AG09309 (cell line): ENCODE results near the gene ATG4D.

Experiments
- DNase-seq: peaks from one replicate; pipeline ENCODE4 v3.0.0-alpha.2; 2010; ENCODE audit warnings: low read depth
- H3K4me3 ChIP-seq: 2 replicates; pipeline ENCODE4 v1.5.1; 2011; ENCODE audit warnings: mild to moderate bottlenecking, low read depth, low read length, moderate library complexity; ENCODE audit not compliant: control insufficient read depth
- CTCF ChIP-seq: IDR thresholded peaks from 2 replicates; pipeline ENCODE4 v1.5.1; 2011; ENCODE audit warnings: mild to moderate bottlenecking, low read depth, low read length, inconsistent platforms; ENCODE audit not compliant: insufficient read depth, control insufficient read depth; ENCODE audit errors: missing control alignments

The ATG4D gene

GRCh38 chr19:10514211-10515145 lies 29.2 kb upstream of the ATG4D start:
- DNase-seq: no peak
- no peak for TF ChIP-seq CTCF
- no peak overlapping the region for H3K4me3 ChIP-seq

- DNase-seq: no peak
- TF ChIP-seq CTCF: no peak
- H3K4me3 ChIP-seq: no peak overlapping the region
Observed at GRCh38 chr19:10516064-10516385, 27.7 kb upstream of the ATG4D start.

DNA sequence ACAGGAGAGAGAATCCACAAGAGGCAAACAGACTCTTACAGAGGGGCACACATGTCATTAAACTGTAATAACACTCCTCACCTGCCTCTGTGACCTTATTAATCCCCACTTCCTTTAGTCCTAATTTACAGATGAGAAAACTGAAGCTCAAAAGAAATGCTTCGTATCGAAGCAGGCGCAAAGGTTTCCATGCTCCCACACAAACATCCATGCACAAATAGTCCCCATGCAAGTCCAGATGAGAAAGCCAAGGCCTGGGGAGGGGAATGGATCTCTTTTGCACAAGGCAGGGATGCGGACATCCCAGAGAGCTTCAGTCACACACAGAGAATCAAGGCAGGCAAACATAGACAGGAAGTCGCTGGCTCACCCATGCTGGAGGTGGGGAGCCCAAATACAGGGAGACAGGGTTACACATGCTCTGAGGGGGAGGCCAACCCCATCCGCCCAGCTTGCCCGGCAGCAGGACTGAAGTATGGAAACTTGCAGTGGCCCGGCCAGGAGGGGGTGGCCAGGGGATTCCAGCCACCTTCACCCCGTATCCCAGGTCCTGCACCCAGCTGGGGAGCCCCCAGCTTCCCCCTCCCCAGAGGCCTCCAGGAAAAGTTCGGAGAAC lies 26.9 kb upstream of the ATG4D start:
- DNase-seq: no peak
- no peak for TF ChIP-seq CTCF
- H3K4me3 ChIP-seq: peak overlapping the region; percentile 41

- DNase-seq: no peak
- peak within 1 kb of the TSS; percentile 41 for H3K4me3 ChIP-seq
- TF ChIP-seq CTCF: no peak
Observed at GRCh38 chr19:10517361-10517759, 26.3 kb upstream of the ATG4D start, which contains the start of gene S1PR5. Gene S1PR5, minus strand, starts transcription at chr19:10517447. Its CDS starts 2,436 bp downstream, at chr19:10515011.

GRCh38 chr19:10517760-10518443 lies 25.8 kb upstream of the ATG4D start:
- DNase-seq: no peak
- no peak for TF ChIP-seq CTCF
- H3K4me3 ChIP-seq: peak overlapping the region; percentile 41

DNA sequence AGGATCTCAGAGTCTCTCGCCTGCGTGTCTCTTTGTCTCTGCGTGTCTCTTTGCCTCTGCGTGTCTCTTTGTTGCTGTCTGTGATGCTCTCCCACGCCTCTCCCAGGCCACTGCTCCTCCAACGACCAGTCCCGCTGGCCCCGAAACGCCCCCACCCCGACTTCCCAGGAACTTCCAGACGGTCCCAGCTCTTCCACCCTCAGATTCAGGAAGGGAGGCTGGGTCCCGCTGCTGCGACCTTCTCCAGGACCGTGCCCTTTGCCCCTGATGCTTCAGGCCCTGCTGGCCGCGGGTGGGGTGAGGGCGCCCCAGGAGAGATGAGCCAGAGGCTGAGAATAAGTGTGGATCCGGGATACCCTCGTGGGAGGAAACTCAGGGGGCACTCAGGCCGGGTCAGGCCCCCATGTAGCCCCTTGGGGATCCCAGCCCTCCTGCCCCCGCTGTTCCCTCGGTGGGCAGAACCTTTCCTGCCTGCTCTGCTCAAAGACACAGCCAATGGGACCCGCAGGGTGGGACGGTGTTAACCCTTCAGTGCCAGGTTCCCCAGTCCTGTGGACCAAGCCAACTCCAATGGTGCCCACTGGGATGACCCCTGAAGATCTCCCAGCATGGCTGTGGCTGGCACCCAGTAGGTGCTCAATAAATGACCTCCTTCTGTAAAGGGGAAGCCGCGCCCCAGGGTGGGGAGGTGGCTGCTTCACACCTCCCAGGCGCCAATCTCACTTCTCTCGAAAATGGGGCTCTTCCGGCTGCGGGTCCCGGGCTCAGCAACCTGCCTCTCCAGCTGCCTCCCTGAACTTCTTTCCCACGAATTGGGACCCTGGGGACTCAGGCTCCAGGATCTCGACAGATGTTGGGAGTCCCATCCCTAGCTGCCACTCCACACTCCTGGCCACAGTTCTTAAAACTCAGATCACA lies 25.0 kb upstream of the ATG4D start:
- TF ChIP-seq CTCF: no peak
- H3K4me3 ChIP-seq: no peak overlapping the region

More for the DNA sequence above, 25.0 kb upstream of the ATG4D start:
- no peak for DNase-seq
